GM21447 (cell line): ENCODE data around the gene S100A9.
"Not testable (repeated sequence)": the region's sequence is repeated elsewhere in the genome, so short reads cannot be mapped to it uniquely, and the experiment has no call there.

Source experiments
- ATAC-seq: cut with Tn5 transposase; IDR thresholded peaks from one replicate; pipeline ENCODE4 v1.9.1; 2021; ENCODE audit not compliant: unreplicated experiment

The S100A9 gene

DNA sequence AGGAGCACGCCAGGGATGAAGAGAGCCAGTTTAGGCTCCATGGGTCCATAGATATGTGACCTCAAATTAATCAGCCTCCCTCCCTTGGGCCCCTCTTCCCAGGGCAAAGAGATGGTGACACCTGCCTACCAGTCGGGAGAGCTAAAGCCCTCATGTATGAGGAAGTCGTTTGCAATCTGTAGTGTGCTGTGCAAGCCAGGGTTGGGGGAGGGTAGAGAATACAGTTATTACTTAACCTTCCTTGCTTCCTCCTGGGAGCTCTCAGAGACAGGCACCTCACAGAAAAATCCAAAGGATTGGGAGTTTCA is 13.0 kb upstream of the S100A9 start:
- no peak for ATAC-seq

DNA sequence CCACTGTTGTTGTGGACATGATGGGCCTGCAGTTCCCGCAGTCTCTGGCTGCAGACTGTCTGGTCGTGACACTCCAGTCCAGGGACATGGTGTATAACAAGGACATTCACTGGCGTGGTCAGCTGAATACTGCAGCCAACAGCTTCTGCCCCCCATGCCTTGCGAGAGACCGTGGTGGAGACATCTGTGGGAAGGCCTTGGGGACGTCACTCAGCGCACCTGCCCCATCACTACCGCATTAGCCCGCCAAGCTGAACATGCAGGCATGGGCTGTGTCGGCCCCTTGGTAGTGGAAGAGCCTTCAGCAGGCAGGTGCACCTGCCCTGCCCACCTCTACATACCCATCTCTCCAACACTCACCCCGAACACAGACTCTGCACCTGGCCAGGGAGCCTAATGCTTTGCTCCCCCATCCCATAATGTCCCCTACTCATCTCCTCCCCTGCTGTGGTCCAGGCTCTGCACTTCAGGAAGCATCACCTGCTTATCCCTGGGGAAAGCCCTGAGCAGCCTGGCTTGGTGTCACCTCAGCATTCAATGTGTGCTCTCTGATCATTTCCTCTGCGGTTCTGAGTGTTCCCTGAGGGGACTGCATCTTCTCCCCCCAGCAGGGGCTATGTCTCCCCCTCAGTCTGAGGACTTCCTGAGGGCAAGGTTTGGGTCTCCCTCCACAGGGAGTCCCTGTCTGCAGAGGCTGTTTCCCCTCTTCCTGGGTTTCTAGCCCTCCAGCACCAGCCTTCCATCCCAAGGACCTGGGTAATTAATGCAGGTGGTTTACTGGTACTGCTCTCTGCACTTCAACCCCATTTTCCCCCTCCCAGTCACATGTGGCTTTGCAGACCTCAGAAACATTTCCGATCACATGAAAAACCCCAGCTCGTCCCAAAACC is 12.2 kb upstream of the S100A9 start:
- peak; percentile 45 for ATAC-seq

GRCh38 chr1:153346077-153346723 is 11.5 kb upstream of the S100A9 start:
- peak; percentile 19 for ATAC-seq

DNA sequence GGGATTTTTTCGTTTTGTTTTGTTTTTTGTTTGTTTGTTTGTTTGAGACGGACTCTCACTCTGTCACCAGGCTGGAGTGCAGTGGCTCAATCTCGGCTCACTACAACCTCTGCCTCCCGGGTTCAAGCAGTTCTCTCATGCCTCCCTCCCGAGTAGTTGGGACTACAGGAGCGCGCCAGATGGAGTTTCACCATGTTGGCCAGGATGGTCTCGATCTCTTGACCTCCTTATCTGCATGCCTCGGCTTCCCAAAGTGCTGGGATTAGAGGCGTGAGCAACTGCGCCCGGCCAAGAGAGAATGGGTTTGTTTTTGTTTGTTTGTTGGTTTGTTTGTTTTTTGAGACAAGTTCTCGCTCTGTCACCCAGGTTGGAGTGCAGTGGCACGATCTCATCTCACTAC is 10.6 kb upstream of the S100A9 start:
- ATAC-seq: not testable (repeated sequence)

- ATAC-seq: no peak
Measured at GRCh38 chr1:153347856-153348255, 9.8 kb upstream of the S100A9 start.

DNA sequence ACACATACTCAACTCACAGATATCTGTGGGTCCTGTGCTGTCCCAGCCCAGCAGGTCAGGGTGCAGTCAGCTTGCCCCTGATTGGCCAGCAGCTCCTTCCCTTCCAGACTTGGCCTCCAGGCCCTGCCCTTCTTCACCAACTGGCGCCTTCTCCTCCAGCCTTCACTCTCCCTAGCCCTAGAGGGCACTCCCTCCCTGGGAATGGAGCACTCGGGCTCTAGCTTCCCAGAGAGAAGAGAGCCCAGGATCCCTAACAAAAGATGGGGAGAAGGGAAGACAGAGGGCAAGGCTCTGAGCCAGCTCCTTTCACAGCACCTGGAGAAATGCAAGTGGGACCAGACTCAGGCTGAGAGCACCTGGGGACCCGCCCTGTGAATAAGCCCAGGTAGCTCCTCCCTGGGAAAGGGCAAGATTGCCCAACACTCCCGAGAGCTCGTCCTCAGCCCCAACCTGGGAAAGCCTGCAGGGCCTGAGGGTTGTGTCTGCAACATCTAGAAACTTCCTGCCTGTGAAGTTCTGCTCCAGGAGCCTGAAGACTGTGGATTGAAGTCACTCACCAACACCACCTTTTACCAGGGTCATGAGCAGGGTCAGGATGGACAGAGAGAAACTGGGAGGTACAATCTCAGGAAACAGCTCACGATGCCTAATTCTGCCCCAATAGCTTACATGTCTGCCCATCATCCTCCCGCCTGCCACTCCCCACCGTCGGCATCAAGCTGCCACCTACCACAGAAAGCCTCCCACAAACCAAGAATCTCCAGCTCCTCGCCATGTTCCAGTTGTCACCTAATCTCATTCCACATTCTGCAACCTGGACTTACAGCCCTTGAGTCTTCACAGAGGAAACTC is 8.9 kb upstream of the S100A9 start, which contains the start of gene PGLYRP4:
Gene PGLYRP4, minus strand, starts transcription at position 331 of the 852 bp plus-strand sequence. CDS start 909 bp downstream, outside the sequence.
- no peak for ATAC-seq

- no peak for ATAC-seq
Measured at GRCh38 chr1:153349363-153350320, 8.0 kb upstream of the S100A9 start.

GRCh38 chr1:153350321-153350957 is 7.2 kb upstream of the S100A9 start:
- ATAC-seq: no peak

DNA sequence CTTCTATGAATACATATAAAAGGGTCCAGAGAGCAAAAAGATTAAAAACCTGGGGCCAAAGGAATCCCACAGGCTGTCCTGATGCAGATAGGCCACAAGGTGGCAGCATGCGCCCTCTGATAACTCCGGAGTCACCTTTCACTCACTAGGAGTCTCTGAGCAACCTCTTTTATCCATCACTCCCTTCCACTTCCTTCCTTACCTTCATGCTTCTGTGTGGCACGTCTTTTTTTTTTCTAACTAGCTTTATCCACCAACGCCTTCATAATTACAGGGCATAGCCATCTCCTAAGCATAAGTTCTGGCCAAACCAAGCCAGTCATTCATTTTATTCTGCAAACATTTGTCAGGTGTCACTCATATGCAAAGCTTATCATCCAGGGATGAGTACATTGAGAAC is 5.1 kb upstream of the S100A9 start:
- ATAC-seq: no peak

DNA sequence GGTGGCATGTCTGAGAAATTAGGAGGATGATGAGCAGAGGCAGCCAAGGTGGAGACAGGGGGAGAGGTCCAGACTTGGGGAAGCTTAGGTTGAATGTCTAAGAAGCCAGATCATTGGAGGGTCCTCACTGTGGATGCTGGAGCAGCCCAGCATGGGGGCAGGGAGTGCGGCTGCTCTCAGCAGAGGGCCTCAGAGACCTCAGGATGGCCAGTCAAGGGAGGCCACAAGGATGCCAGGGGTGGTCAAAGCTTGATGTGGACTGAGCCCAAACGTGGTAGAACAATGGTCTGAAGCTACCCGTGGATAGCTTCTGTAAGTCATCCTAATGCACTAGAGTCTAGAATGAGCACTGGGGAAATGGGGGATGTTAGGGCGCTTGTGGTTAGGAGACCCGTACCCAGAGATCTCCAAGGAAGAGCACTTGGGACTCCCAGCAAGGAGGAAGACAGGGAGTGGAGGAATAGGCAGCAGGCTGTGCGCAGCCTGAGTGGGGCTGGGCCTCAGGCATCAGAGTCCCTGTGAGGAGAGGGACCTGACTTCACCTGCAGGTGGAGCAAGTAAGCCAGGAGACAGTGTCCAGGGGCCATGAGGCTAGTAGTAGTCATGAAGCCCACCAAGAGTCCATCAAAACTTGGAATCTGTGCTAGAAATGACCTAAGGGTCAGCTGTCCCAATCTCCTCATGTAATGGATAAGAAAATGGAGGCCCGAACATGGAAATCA is 4.3 kb upstream of the S100A9 start:
- no peak for ATAC-seq

DNA sequence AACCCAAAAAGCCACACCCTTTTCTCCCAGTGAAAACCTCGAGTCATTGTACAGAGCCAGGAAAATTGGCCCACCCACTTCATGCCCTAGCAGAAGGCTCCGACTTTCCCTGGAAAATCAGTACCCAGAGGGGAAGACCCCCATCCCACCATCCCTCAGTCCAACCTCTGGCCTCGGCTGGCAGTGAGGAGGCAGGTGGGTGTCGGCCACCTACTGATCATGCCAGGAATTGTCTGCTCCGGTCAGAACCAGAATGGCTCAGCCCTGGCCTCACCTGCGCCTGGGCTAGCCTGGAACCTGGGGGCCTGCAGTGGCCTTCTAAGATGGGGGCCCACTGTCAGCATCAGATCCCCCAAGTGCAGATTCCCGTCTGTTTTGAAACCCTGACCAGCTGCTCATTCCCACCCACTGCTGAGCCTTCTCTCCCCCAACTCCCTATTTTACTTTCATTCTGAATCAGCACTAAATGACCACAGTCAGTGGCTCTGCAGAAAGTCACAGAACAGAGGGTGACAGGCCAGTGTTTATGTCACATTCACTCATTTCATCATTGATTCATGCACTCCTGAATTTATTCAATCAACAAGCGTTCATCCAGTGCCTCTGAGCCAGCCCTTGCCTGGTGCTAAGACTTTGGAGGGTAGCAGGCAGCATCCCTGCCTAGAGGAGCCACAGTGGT is 3.0 kb upstream of the S100A9 start:
- ATAC-seq: no peak

DNA sequence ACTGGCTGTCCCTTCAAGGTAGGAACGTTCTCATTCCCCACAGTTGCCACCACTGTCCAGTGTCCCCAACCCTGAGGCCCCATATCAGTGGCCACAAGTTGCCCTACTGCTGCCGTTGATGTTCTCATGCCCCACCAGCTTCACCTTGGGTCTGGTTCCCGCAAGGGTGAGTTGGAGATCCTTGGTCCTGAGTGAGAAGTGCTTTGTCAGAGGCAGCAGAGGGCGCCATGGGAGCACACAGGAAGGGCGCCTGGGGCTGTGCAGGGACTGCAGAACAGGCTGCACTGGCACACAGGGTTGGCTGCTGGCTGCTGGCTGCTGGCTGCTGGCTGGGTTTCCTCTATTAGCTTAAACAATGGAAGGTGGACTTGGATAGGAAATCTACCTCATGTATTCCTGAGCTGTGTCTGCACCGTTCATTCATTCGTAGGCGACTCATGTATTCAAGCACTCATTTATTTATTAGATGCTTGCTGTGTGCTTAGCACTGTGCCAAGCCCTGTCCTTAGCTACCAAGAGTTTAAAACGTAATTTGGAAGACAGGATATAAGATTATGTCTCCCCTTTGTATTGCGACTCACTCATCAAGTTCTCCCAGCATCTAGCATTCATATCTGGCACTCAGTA is 2.1 kb upstream of the S100A9 start:
- no peak for ATAC-seq

DNA sequence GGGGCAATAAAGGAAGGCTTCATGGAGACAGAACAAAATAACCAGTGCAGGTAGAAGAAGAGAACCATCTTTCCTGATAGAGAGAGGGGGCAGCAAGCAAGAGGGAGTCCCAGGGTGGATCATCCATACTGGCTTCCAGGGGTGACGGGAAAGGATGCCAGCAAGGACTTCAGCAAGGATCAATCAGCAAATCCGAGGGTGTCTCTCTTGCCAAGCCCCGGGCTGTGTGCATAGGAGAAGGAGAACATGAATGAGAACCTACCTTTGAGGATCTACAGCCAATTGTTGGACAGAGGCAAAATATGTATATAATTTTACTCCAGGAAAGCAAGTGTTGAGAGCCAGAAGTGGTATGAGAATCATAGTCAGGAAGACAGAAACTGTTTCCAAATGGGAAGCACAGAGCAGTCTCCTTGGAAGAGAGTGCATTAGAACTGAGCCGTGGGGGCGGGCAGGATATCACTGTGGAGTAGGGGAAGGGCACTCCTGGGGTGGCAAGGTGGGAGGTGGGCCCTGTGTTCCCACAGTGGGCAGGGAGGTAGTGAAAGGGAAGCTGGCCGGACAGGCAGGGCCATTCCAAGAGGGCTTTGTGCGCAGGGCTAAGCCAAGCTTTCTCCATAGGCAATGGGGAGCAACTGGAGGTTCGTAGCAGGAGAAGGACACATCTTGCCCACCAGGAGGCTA is 1.1 kb upstream of the S100A9 start:
- ATAC-seq: no peak

- no peak for ATAC-seq
Measured at GRCh38 chr1:153357076-153357852, 390 bp upstream of the S100A9 start.

GRCh38 chr1:153358691-153358975 is 979 bp downstream of the S100A9 start:
- no peak for ATAC-seq

- ATAC-seq: no peak
Measured at GRCh38 chr1:153359241-153359640, 1.6 kb downstream of the S100A9 start.

DNA sequence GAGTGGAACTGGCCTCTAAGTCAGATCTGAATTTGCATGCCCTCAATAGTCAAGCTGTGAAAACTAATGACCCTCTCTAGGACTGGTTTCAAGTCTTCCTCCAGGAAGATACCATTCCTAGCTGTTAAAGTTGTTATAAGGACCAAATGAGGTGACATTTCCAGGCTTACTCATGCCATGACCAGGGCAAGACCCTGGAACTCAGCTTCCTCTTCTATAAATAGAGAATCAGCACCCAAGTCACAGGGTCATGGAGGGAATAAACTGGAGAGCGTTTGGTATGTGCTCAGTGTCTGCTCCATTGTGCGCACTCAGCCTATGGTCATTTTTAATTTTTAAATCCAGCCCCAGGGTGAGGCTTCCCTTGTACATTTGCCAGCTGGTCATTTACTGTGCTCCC is 2.5 kb downstream of the S100A9 start:
- no peak for ATAC-seq
